Measurements from ENCODE around the gene CDK14. TPM values are rescaled to one million over a fixed set of nuclear protein-coding genes. Genes with fewer than 3 reads are reported as not detected.
"Not testable (repeated sequence)": the region's sequence is repeated elsewhere in the genome, so short reads cannot be mapped to it uniquely, and the experiment has no call there.

CDK14 gene
- total RNA-seq, 5 donors from 2014 or later (not counting 1 experiment from before 2014, with no cell fraction given): 0.86 to 6.6 (median 1.6) TPM

DNA sequence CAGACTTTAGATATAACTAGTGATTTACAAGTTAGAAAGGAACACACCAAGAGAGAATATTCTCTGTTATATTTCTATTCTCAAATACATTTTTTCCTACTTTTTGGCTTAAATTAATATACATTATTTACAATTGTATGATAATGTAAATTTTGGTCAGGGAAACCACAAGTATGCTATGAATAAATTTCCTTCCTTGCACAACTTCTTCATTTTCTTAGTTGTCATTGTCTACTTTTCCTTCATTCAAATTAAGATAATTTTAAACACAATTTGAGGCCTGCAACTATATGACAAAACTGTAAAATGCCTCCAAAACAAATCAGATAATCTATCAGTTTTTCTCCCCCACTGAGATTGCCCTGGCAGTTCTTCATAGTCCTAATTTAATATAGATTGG is 131.3 kb downstream of the CDK14 start:
- no peak overlapping the region for H3K27ac Mint-ChIP-seq
- no peak overlapping the region for H3K4me3 Mint-ChIP-seq
- Histone ChIP-seq H3K36me3 (ENCODE audit: control insufficient read depth in 2 of 2, extremely low read depth in 1 of 2, insufficient read depth in 1 of 2, low read length in 1 of 2) (no peaks in the 10 kb centered on the region), H3K4me3 (ENCODE audit: control insufficient read depth in 1 of 2, extremely low read depth in 1 of 2, low read length in 1 of 2) (no peak overlapping the region), H3K27me3 (replicated peaks in 1 of 2; ENCODE audit: control insufficient read depth in 2 of 2, extremely low read depth in 1 of 2, insufficient read depth in 2 of 2, low read length in 1 of 2) (no peaks in the 10 kb centered on the region), H3K27ac (ENCODE audit: low read length) (no peak overlapping the region), H3K9me3 (no peaks in the 10 kb centered on the region), H3K4me1 (ENCODE audit: control insufficient read depth in 1 of 2, extremely low read depth in 1 of 2, insufficient read depth in 2 of 2, low read length in 2 of 2) (no peaks in the 10 kb centered on the region)
- no peaks in the 10 kb centered on the region for H3K36me3 Mint-ChIP-seq
- CTCF ChIA-PET: no interaction called here
- peaks cover 0 to under 1% (median 0%) of the 10 kb centered on the region in 3 donors for H3K9me3 Mint-ChIP-seq
- ATAC-seq (replicated peaks in 1 of 4) (no peak), DNase-seq (no peak)
- H3K27me3 Mint-ChIP-seq: no peaks in the 10 kb centered on the region
- POLR2A ChIA-PET: no interaction called here
- peaks cover 0 to 1% (median 0%) of the 10 kb centered on the region in 3 donors for H3K4me1 Mint-ChIP-seq

DNA sequence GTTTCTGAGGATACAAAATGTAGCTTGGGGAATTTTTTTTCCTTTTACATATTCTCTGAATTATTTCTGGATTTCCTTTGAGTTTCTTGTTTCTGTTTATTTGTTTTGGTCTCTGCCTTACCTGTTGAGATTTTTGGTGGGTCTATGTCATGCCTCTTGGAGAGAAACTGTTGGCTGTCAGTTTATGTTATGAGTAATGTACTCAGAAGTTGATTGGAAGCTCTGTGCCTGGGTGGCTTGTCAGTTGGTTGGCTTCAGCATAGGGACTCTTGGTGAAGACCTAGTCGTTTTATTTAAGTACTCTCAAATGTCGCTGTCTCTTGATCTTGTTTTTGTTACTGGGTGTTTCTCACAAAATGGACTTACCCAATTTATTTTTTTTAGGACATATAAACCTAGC is 132.4 kb downstream of the CDK14 start:
- ChIA-PET CTCF (no interaction called here), POLR2A (no interaction called here)
- Histone ChIP-seq H3K36me3 (ENCODE audit: control insufficient read depth in 2 of 2, extremely low read depth in 1 of 2, insufficient read depth in 1 of 2, low read length in 1 of 2) (no peaks in the 10 kb centered on the region), H3K4me3 (ENCODE audit: control insufficient read depth in 1 of 2, extremely low read depth in 1 of 2, low read length in 1 of 2) (no peak overlapping the region), H3K9me3 (no peaks in the 10 kb centered on the region), H3K27ac (ENCODE audit: low read length) (no peak overlapping the region), H3K27me3 (replicated peaks in 1 of 2; ENCODE audit: control insufficient read depth in 2 of 2, extremely low read depth in 1 of 2, insufficient read depth in 2 of 2, low read length in 1 of 2) (no peaks in the 10 kb centered on the region), H3K4me1 (ENCODE audit: control insufficient read depth in 1 of 2, extremely low read depth in 1 of 2, insufficient read depth in 2 of 2, low read length in 2 of 2) (no peaks in the 10 kb centered on the region)
- WGBS (ENCODE audit: insufficient coverage): no CpG with 5 or more reads among the region's 2 CpGs
- ATAC-seq (replicated peaks in 1 of 4) (no peak), DNase-seq (no peak)
- Mint-ChIP-seq H3K27me3 (no peaks in the 10 kb centered on the region), H3K4me3 (no peak overlapping the region), H3K4me1 (peaks cover 0 to 1% (median 0%) of the 10 kb centered on the region in 3 donors), H3K9me3 (peaks cover 2 to 7% (median 6%) of the 10 kb centered on the region in 3 donors), H3K27ac (no peak overlapping the region), H3K36me3 (no peaks in the 10 kb centered on the region)

DNA sequence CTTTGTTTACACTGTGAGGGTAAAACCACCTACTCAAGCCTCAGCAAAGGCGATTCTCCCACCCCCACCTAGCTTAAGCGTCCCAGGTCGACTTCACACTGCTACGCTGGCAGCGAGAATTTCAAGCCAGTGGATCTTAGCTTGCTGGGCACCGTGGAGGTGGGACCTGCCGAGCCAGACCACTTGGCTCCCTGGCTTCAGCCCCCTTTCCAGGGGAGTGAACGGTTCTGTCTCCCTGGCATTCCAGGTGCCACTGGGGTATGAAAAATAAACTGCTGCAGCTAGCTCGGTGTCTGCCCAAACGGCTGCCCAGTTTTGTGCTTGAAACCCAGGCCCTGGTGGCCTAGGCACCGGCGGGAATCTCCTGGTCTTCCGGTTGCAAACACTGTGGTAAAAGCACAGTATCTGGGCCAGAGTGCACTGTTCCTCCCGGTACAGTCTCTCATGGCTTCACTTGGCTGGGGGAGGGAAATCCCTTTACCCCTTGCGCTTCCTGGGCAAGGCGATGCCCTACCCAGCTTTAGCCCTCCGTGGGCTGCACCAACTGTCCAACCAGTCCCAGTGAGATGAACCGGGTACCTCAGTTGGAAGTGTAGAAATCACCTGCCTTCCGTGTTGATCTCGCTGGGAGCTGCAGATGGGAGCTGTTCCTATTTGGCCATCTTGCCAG is 139.6 kb downstream of the CDK14 start:
- H3K27me3 ChIP-seq (replicated peaks in 1 of 2; ENCODE audit: control insufficient read depth in 2 of 2, extremely low read depth in 1 of 2, insufficient read depth in 2 of 2, low read length in 1 of 2); CTCF ChIA-PET; H3K4me1 ChIP-seq (ENCODE audit: control insufficient read depth in 1 of 2, extremely low read depth in 1 of 2, insufficient read depth in 2 of 2, low read length in 2 of 2); H3K9me3 ChIP-seq; H3K27ac Mint-ChIP-seq; H3K27ac ChIP-seq (ENCODE audit: low read length); H3K4me1 Mint-ChIP-seq; H3K36me3 ChIP-seq (ENCODE audit: control insufficient read depth in 2 of 2, extremely low read depth in 1 of 2, insufficient read depth in 1 of 2, low read length in 1 of 2); H3K4me3 ChIP-seq (ENCODE audit: control insufficient read depth in 1 of 2, extremely low read depth in 1 of 2, low read length in 1 of 2); H3K27me3 Mint-ChIP-seq; ATAC-seq (replicated peaks in 1 of 4); DNase-seq; H3K4me3 Mint-ChIP-seq; POLR2A ChIA-PET; H3K36me3 Mint-ChIP-seq: not testable (repeated sequence)
- WGBS (ENCODE audit: insufficient coverage): 82% methylated on average over 14 of the region's 20 CpGs
- peaks cover 7 to 13% (median 11%) of the 10 kb centered on the region in 3 donors for H3K9me3 Mint-ChIP-seq

DNA sequence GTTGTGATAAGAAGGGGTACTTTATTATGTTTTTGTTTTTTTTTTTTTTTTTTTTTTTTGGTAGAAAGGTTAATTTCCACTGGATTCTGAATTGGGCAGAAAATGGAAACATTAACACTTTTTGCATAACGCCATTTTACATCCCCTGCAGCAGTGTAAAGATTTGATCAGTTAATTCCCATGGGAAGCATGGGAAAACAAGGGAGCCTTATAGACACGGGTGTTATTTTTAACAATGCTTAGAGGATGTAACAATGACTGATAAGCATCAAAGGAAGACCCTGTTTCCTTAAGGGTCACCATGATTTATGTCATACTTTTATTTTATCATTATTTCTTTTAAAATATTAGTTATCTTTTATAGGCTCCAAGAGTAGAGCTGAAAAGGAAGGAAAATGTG is 140.2 kb downstream of the CDK14 start:
- Histone ChIP-seq H3K4me3 (ENCODE audit: control insufficient read depth in 1 of 2, extremely low read depth in 1 of 2, low read length in 1 of 2) (no peak overlapping the region), H3K9me3 (no peaks in the 10 kb centered on the region), H3K27ac (ENCODE audit: low read length) (no peak overlapping the region), H3K27me3 (replicated peaks in 1 of 2; ENCODE audit: control insufficient read depth in 2 of 2, extremely low read depth in 1 of 2, insufficient read depth in 2 of 2, low read length in 1 of 2) (peaks cover 0 to 2% of the 10 kb centered on the region in 2 experiments), H3K4me1 (ENCODE audit: control insufficient read depth in 1 of 2, extremely low read depth in 1 of 2, insufficient read depth in 2 of 2, low read length in 2 of 2) (no peaks in the 10 kb centered on the region), H3K36me3 (ENCODE audit: control insufficient read depth in 2 of 2, extremely low read depth in 1 of 2, insufficient read depth in 1 of 2, low read length in 1 of 2) (no peaks in the 10 kb centered on the region)
- no CpG with 5 or more reads among the region's 2 CpGs for whole genome bisulfite sequencing (ENCODE audit: insufficient coverage)
- Mint-ChIP-seq H3K27me3 (no peaks in the 10 kb centered on the region), H3K4me3 (no peak overlapping the region), H3K9me3 (peaks cover 7 to 13% (median 11%) of the 10 kb centered on the region in 3 donors), H3K36me3 (no peaks in the 10 kb centered on the region), H3K27ac (no peak overlapping the region), H3K4me1 (peaks cover 0 to 2% (median 0%) of the 10 kb centered on the region in 3 donors)
- POLR2A ChIA-PET: no interaction called here
- DNase-seq (no peak), ATAC-seq (replicated peaks in 1 of 4) (no peak)
- CTCF ChIA-PET: no interaction called here

DNA sequence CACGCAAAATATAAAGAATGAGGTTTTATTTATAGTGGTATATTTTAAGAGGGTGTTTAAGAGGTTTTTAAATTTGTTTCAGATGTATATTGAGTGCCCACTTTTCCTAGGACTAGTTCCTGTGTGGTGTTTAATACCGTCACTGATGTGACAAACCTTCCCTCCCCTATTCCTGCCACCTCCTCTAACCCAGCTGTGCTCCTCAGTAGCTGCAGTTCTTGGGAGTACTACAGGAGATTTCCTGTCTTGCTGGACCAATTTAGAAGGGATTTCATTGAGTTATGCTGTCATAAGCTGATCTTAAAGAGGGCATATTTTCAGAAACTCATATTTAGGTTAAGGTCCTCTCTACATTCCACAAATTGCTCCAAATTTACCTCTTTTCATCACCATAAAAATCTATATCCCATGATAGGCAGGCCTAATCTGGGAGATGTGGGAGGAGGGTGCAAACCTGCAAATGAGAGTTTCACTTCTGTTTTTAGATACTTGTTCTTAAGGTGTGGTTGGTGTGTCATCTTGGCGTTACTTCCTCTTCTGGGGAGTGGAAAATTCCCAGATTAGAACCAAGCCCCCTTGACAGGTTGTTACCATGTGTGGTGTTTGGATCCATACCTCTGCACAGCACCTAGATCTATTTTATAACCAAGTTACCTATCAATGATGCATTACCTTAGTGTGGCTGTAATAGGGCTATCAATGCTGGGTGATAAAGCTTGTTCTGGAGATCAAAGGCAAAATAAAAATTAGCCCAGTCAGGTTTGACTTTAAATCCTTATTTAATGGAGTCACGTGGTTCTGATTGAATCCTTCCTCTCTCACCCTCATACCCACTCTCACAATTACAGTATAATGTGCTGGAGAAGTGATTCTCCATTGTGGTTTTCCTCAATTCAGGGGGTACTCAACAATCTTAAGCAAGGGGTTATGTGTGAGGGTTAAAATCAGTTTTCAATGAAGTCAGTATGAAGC is 141.1 kb downstream of the CDK14 start:
- H3K9me3 ChIP-seq: no peaks in the 10 kb centered on the region
- ChIA-PET CTCF (no interaction called here), POLR2A (no interaction called here)
- H3K27me3 Mint-ChIP-seq: no peaks in the 10 kb centered on the region
- H3K4me1 ChIP-seq (ENCODE audit: control insufficient read depth in 1 of 2, extremely low read depth in 1 of 2, insufficient read depth in 2 of 2, low read length in 2 of 2): no peaks in the 10 kb centered on the region
- H3K36me3 Mint-ChIP-seq: no peaks in the 10 kb centered on the region
- DNase-seq (peak in 1 of 35 experiments; percentile 1), ATAC-seq (replicated peaks in 1 of 4) (no peak)
- WGBS (ENCODE audit: insufficient coverage): no CpG with 5 or more reads among the region's 4 CpGs
- H3K36me3 ChIP-seq (ENCODE audit: control insufficient read depth in 2 of 2, extremely low read depth in 1 of 2, insufficient read depth in 1 of 2, low read length in 1 of 2): no peaks in the 10 kb centered on the region
- H3K4me1 Mint-ChIP-seq: peaks cover 0 to 2% (median 0%) of the 10 kb centered on the region in 3 donors
- no peak overlapping the region for H3K27ac Mint-ChIP-seq
- H3K27ac ChIP-seq (ENCODE audit: low read length): no peak overlapping the region
- H3K9me3 Mint-ChIP-seq: peaks cover 7 to 13% (median 11%) of the 10 kb centered on the region in 3 donors
- H3K27me3 ChIP-seq (replicated peaks in 1 of 2; ENCODE audit: control insufficient read depth in 2 of 2, extremely low read depth in 1 of 2, insufficient read depth in 2 of 2, low read length in 1 of 2): peaks cover 0 to 2% of the 10 kb centered on the region in 2 experiments
- no peak overlapping the region for H3K4me3 ChIP-seq (ENCODE audit: control insufficient read depth in 1 of 2, extremely low read depth in 1 of 2, low read length in 1 of 2)
- H3K4me3 Mint-ChIP-seq: no peak overlapping the region

DNA sequence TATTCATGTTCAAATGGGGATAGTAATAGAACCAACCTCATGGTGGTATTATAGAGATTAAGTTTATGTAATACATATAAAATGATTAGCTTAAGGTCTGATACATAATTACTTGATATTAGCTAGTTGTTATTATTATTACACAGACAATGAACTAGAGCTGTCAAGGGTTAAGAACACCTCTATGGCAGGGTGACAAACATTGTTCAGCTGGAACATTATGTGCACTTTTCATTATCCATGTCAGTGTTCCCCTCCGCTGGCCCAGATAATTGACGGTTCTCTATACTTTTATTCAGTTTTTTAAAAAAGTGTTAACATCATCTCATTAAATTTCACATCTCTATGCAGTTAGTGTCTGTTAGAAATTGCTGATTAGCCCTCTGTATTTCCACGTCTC is 142.1 kb downstream of the CDK14 start:
- H3K9me3 Mint-ChIP-seq: peaks cover 4 to 6% (median 5%) of the 10 kb centered on the region in 3 donors
- no peaks in the 10 kb centered on the region for H3K9me3 ChIP-seq
- no peak overlapping the region for H3K4me3 Mint-ChIP-seq
- no peak overlapping the region for H3K27ac ChIP-seq (ENCODE audit: low read length)
- peaks cover 0 to 2% of the 10 kb centered on the region in 2 experiments for H3K27me3 ChIP-seq (replicated peaks in 1 of 2; ENCODE audit: control insufficient read depth in 2 of 2, extremely low read depth in 1 of 2, insufficient read depth in 2 of 2, low read length in 1 of 2)
- no CpG with 5 or more reads among the region's 3 CpGs for WGBS (ENCODE audit: insufficient coverage)
- no peaks in the 10 kb centered on the region for H3K36me3 ChIP-seq (ENCODE audit: control insufficient read depth in 2 of 2, extremely low read depth in 1 of 2, insufficient read depth in 1 of 2, low read length in 1 of 2)
- no peak overlapping the region for H3K27ac Mint-ChIP-seq
- CTCF ChIA-PET: no interaction called here
- no peak for ATAC-seq (replicated peaks in 1 of 4)
- DNase-seq: no peak
- H3K4me1 ChIP-seq (ENCODE audit: control insufficient read depth in 1 of 2, extremely low read depth in 1 of 2, insufficient read depth in 2 of 2, low read length in 2 of 2): no peaks in the 10 kb centered on the region
- no peaks in the 10 kb centered on the region for H3K36me3 Mint-ChIP-seq
- POLR2A ChIA-PET: no interaction called here
- no peak overlapping the region for H3K4me3 ChIP-seq (ENCODE audit: control insufficient read depth in 1 of 2, extremely low read depth in 1 of 2, low read length in 1 of 2)
- peaks cover 0 to 2% (median 0%) of the 10 kb centered on the region in 3 donors for H3K4me1 Mint-ChIP-seq
- no peaks in the 10 kb centered on the region for H3K27me3 Mint-ChIP-seq
